ENCODE data around the gene CDK16. TPM values are rescaled to one million over a fixed set of nuclear protein-coding genes. Genes with fewer than 3 reads are reported as not detected.
A peak's percentile ranks its signal among the peaks of the same experiment; 100 is the strongest.

The CDK16 gene
- total RNA-seq, 1 donor from 2014 or later: 59.2 TPM

DNA sequence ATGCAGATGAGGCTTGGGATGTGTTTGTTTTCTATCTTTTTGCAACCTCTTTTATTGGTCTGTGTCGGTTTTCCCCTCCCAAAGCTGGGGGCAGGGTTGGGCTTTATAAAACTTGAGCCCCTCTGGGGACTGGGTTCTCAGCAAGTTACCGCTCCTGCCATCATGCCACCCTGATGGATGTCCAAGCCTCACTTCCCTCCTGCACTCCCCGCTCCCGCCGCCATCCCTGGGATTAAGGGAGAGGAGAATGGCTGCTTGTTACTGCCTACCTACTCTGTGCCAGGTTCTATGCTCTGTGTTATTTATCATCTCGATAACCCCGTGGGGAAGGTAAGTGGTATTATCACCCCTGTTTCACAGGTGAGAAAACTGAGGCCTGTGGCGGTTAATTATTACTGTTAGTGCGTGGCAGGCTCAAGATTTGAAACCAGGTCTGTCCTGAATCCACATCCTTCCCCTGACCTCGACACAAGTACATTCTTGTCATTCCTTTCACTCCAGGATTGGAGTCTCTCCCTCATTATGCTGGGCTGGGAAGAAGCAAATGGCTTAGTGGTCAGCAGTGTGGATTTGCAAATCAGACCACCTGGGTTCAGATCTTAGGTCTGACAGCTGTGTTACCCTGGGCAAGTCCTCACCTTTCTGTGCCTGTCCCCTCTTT lies 20.3 kb upstream of the CDK16 start:
- Histone ChIP-seq H3K4me3 (no peak overlapping the region), H3K27me3 (ENCODE audit: low read depth) (no peaks in the 10 kb centered on the region), H3K36me3 (peaks cover 53% of the 10 kb centered on the region), H3K27ac (no peak overlapping the region), H3K4me1 (peaks cover 30% of the 10 kb centered on the region), H3K9me3 (no peaks in the 10 kb centered on the region)
- DNase-seq: no peak
- TF ChIP-seq, protein P1, sequence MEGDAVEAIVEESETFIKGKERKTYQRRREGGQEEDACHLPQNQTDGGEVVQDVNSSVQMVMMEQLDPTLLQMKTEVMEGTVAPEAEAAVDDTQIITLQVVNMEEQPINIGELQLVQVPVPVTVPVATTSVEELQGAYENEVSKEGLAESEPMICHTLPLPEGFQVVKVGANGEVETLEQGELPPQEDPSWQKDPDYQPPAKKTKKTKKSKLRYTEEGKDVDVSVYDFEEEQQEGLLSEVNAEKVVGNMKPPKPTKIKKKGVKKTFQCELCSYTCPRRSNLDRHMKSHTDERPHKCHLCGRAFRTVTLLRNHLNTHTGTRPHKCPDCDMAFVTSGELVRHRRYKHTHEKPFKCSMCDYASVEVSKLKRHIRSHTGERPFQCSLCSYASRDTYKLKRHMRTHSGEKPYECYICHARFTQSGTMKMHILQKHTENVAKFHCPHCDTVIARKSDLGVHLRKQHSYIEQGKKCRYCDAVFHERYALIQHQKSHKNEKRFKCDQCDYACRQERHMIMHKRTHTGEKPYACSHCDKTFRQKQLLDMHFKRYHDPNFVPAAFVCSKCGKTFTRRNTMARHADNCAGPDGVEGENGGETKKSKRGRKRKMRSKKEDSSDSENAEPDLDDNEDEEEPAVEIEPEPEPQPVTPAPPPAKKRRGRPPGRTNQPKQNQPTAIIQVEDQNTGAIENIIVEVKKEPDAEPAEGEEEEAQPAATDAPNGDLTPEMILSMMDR (IDR thresholded peaks at IDR 0.05): no peak
- intact Hi-C loops (cut with DNase I): no loop called here
- ATAC-seq: no peak

DNA sequence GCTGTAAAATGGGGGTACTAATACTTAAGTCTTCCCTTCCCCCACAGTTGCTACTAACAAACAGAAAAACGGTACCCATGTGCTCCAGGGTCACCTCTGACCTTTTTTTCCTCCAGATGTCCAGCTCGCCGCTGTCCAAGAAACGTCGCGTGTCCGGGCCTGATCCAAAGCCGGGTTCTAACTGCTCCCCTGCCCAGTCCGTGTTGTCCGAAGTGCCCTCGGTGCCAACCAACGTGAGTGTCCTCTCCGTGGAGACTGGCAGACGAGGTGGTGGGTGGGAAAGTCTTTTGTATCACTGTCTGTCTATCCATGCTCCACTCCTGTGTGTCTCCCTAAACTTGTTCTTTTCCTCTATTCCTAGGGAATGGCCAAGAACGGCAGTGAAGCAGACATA lies 19.8 kb upstream of the CDK16 start:
- Histone ChIP-seq H3K9me3 (no peaks in the 10 kb centered on the region), H3K36me3 (peaks cover 58% of the 10 kb centered on the region), H3K27ac (no peak overlapping the region), H3K4me3 (no peak overlapping the region), H3K4me1 (peaks cover 28% of the 10 kb centered on the region), H3K27me3 (ENCODE audit: low read depth) (no peaks in the 10 kb centered on the region)
- intact Hi-C loops (cut with DNase I): no loop called here
- TF ChIP-seq, protein P1 (IDR thresholded peaks at IDR 0.05): no peak
- ATAC-seq (no peak), DNase-seq (no peak)

DNA sequence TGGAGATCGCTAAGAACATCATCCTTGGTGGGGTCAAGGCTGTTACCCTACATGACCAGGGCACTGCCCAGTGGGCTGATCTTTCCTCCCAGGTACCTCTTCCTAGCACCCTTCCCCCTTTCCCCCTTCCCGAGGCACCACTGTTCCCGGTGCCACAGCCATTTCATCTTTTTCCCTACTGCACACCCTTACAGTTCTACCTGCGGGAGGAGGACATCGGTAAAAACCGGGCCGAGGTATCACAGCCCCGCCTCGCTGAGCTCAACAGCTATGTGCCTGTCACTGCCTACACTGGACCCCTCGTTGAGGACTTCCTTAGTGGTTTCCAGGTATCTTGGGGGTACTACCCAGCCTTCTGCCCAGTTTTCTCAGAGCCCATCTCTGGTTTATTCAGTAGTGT lies 19.2 kb upstream of the CDK16 start:
- H3K27ac ChIP-seq: no peak overlapping the region
- TF ChIP-seq, protein P1 (IDR thresholded peaks at IDR 0.05): no peak
- no peak for ATAC-seq
- no peak overlapping the region for H3K4me3 ChIP-seq
- peaks cover 64% of the 10 kb centered on the region for H3K36me3 ChIP-seq
- intact Hi-C loops (cut with DNase I): no loop called here
- H3K4me1 ChIP-seq: peaks cover 28% of the 10 kb centered on the region
- no peaks in the 10 kb centered on the region for H3K9me3 ChIP-seq
- no peaks in the 10 kb centered on the region for H3K27me3 ChIP-seq (ENCODE audit: low read depth)
- no peak for DNase-seq

DNA sequence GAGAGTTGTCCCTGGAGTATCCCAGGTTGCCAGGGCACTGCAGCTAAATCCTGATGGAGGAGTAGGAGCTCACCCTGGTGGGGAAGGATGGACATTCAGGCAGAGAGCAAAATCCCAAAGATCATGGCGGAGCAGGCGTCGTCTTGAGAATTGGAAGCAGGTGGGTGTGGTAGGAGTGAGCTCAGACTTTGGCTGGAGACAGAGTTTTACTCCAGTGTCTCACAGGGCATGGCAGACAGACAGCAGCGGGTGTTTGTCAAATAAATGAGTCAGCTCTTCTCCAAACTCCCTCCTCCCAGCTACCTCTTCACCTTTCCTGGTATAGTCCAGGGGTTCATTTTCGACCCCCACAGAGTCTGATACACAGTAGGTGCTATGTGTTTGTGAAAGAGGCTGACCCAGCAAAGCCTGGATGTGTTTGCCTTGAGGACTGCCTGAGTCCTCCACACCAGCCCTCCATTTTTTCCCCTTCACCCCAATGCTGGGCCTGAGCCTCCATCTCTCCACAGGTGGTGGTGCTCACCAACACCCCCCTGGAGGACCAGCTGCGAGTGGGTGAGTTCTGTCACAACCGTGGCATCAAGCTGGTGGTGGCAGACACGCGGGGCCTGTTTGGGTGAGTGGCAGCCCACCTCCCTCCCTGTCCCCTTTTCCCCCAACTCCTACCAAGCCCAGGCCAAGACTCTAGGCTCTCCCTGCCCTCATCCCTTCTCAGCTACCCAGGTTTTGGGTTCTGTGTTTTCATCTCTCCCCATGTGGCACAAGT lies 17.9 kb upstream of the CDK16 start:
- H3K9me3 ChIP-seq: no peaks in the 10 kb centered on the region
- peaks cover 20% of the 10 kb centered on the region for H3K4me1 ChIP-seq
- ATAC-seq (peak in 1 of 2 donors; percentile 32), DNase-seq (no peak)
- H3K4me3 ChIP-seq: no peak overlapping the region
- intact Hi-C loops (cut with DNase I): no loop called here
- H3K36me3 ChIP-seq: peaks cover 76% of the 10 kb centered on the region
- H3K27me3 ChIP-seq (ENCODE audit: low read depth): no peaks in the 10 kb centered on the region
- TF ChIP-seq, protein P1 (IDR thresholded peaks at IDR 0.05): no peak
- H3K27ac ChIP-seq: no peak overlapping the region

DNA sequence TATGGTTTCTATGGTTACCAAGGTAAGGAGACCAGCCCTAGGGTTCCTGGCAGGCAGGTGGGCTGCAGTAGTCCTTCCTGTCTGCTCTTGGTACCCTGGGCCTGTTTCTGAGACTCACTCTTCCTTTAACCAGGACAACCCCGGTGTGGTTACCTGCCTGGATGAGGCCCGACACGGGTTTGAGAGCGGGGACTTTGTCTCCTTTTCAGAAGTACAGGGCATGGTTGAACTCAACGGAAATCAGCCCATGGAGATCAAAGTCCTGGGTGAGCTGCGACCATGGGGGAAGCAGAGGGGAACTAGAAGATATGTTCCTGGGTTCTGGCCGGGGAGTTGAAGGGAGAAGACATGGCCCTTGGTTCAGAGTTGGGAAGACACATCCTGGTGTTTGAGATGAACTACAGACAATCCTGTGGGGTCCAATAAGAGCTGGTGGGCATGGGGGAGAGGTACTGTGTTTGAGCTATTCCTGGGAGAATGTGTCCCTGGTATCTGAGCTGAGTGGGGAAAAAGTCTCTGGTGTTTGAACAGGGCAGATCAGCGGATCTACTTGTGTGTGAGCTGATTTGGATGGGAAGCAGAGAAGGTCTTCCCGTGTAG lies 17.0 kb upstream of the CDK16 start:
- Histone ChIP-seq H3K4me3 (no peak overlapping the region), H3K27ac (no peak overlapping the region), H3K4me1 (peaks cover 12% of the 10 kb centered on the region), H3K36me3 (peaks cover 85% of the 10 kb centered on the region), H3K9me3 (no peaks in the 10 kb centered on the region), H3K27me3 (ENCODE audit: low read depth) (no peaks in the 10 kb centered on the region)
- TF ChIP-seq, protein P1 (IDR thresholded peaks at IDR 0.05): no peak
- DNase-seq: no peak
- ATAC-seq: no peak
- intact Hi-C loops (cut with DNase I): no loop called here
